ENCODE data around the gene FCGR2B.

GRCh38 chr1:161706113-161706481, 43.2 kb downstream of the FCGR2B start:
- TF ChIP-seq CTCF (IDR thresholded peaks at IDR 0.05 in 2 of 3, conservative IDR thresholded peaks at IDR 0.05 in 1 of 3; ENCODE audit: borderline replicate concordance in 1 of 3, insufficient read depth in 1 of 3, low read depth in 2 of 3, low read length in 2 of 3) (no peak), EZH2 (IDR thresholded peaks at IDR 0.05) (no peak), ZBTB33 (IDR thresholded peaks at IDR 0.05; ENCODE audit: extremely low read depth, insufficient replicate concordance, low read length) (no peak), ZNF274 (IDR thresholded peaks at IDR 0.05; ENCODE audit: low read depth, low read length) (no peak), ATF3 (IDR thresholded peaks at IDR 0.05) (no peak), ZFX (IDR thresholded peaks at IDR 0.05) (no peak), POLR2A (IDR thresholded peaks at IDR 0.05; ENCODE audit: borderline replicate concordance, extremely low read depth, insufficient read depth, insufficient read length) (no peak), FOSL1 (IDR thresholded peaks at IDR 0.05; ENCODE audit: low read depth) (no peak), EZH2phosphoT487 (IDR thresholded peaks at IDR 0.05; ENCODE audit: borderline replicate concordance) (no peak), POLR2AphosphoS5 (IDR thresholded peaks at IDR 0.05; ENCODE audit: low read depth, low read length) (no peak), YY1 (IDR thresholded peaks at IDR 0.05; ENCODE audit: extremely low read depth, insufficient replicate concordance, low read depth, low read length) (no peak), EGR1 (IDR thresholded peaks at IDR 0.05; ENCODE audit: low read depth) (no peak), REST (IDR thresholded peaks at IDR 0.05; ENCODE audit: low read depth) (no peak), MAX (IDR thresholded peaks at IDR 0.05) (no peak)
